Lower leg skin (tissue), 3 donors: Measurements from ENCODE around the gene SRSF11.

Source experiments
- CTCF ChIP-seq, 3 donors: fragments of 450-650 bp; IDR thresholded peaks; one replicate each; pipeline ENCODE4 v1.5.1; 2016; ENCODE audit warnings: antibody characterized with exemption in 3 of 3, mild to moderate bottlenecking in 3 of 3, moderate library complexity in 2 of 3
- POLR2A ChIP-seq, 2 donors: fragments of 450-650 bp; IDR thresholded peaks; one replicate each; pipeline ENCODE4 v1.6.1; 2016 to 2017; ENCODE audit warnings: antibody characterized with exemption in 2 of 2, mild to moderate bottlenecking in 1 of 2, moderate library complexity in 1 of 2

- TF ChIP-seq CTCF (IDR thresholded peaks at IDR 0.05) (no peak), POLR2A (IDR thresholded peaks at IDR 0.05) (no peak)
Observed at GRCh38 chr1:70234733-70235132, 13.6 kb downstream of the SRSF11 start.
